Fibroblast of skin of left quadriceps (primary cell): ENCODE data around the gene CUL3.
"Not testable (repeated sequence)": the region's sequence is repeated elsewhere in the genome, so short reads cannot be mapped to it uniquely, and the experiment has no call there.

Experiments
- DNase-seq, 2 experiments: peaks; one replicate each; pipeline ENCODE4 v3.0.0-alpha.2; 2013; ENCODE audit warnings: low read depth in 2 of 2

The CUL3 gene

GRCh38 chr2:224585211-224586088 lies at the start of gene CUL3:
CUL3 (minus strand) TSS chr2:224585363; CDS start chr2:224585009, 354 bp downstream.
- peak; percentile 95 to 96 for DNase-seq

GRCh38 chr2:224630659-224631550 lies 45.7 kb upstream of the CUL3 start:
- no peak for DNase-seq

GRCh38 chr2:224628416-224628815 lies 43.3 kb upstream of the CUL3 start:
- no peak for DNase-seq

GRCh38 chr2:224626735-224627134 lies 41.6 kb upstream of the CUL3 start:
- no peak for DNase-seq

GRCh38 chr2:224613543-224614286 lies 28.6 kb upstream of the CUL3 start:
- no peak for DNase-seq

GRCh38 chr2:224612578-224612977 lies 27.4 kb upstream of the CUL3 start:
- peak; percentile 19 to 28 for DNase-seq

- DNase-seq, result no peak
Measured at GRCh38 chr2:224611938-224612337, 26.8 kb upstream of the CUL3 start.

GRCh38 chr2:224608104-224608503 lies 22.9 kb upstream of the CUL3 start:
- no peak for DNase-seq

- not testable (repeated sequence) for DNase-seq
Measured at GRCh38 chr2:224603746-224604500, 18.8 kb upstream of the CUL3 start.

GRCh38 chr2:224602778-224603375 lies 17.7 kb upstream of the CUL3 start:
- not testable (repeated sequence) for DNase-seq

- DNase-seq, result no peak
Measured at GRCh38 chr2:224601923-224602322, 16.8 kb upstream of the CUL3 start.

- DNase-seq, result no peak
Measured at GRCh38 chr2:224598678-224599077, 13.5 kb upstream of the CUL3 start.

- no peak for DNase-seq
Measured at GRCh38 chr2:224596289-224596688, 11.1 kb upstream of the CUL3 start.

GRCh38 chr2:224595518-224595917 lies 10.4 kb upstream of the CUL3 start:
- no peak for DNase-seq

- no peak for DNase-seq
Measured at GRCh38 chr2:224594840-224595239, 9.7 kb upstream of the CUL3 start.

- DNase-seq, result no peak
Measured at GRCh38 chr2:224591220-224591619, 6.1 kb upstream of the CUL3 start.

GRCh38 chr2:224586127-224586695 lies 1.0 kb upstream of the CUL3 start:
- DNase-seq, result no peak

GRCh38 chr2:224584785-224585210 lies 365 bp downstream of the CUL3 start:
- no peak for DNase-seq

- DNase-seq, result no peak
Measured at GRCh38 chr2:224584111-224584784, 915 bp downstream of the CUL3 start.

- not testable (repeated sequence) for DNase-seq
Measured at GRCh38 chr2:224583033-224583432, 2.1 kb downstream of the CUL3 start.
